Measurements from ENCODE around the gene ERGIC2. TPM values are rescaled to one million over a fixed set of nuclear protein-coding genes. Genes with fewer than 3 reads are reported as not detected.

The ERGIC2 gene
- total RNA-seq, 1 donor from 2014 or later: 31.5 TPM

GRCh38 chr12:29414368-29414767, 33.4 kb upstream of the ERGIC2 start:
- TF ChIP-seq CTCF (IDR thresholded peaks at IDR 0.05; ENCODE audit: partially characterized antibody, unreplicated experiment): no peak
- H3K36me3 Mint-ChIP-seq (ENCODE audit: unreplicated experiment): peaks cover 8% of the 10 kb centered on the region
- no peaks in the 10 kb centered on the region for H3K27me3 Mint-ChIP-seq (ENCODE audit: unreplicated experiment)
- DNase-seq: no peak
- H3K4me1 Mint-ChIP-seq (ENCODE audit: low read depth, unreplicated experiment): no peaks in the 10 kb centered on the region
- H3K9me3 Mint-ChIP-seq (ENCODE audit: unreplicated experiment): peaks cover 2% of the 10 kb centered on the region
- H3K27ac Mint-ChIP-seq (ENCODE audit: unreplicated experiment): no peak overlapping the region
- H3K4me3 Mint-ChIP-seq (ENCODE audit: unreplicated experiment): no peak overlapping the region

- H3K36me3 Mint-ChIP-seq (ENCODE audit: unreplicated experiment): no peaks in the 10 kb centered on the region
- DNase-seq: no peak
- no peaks in the 10 kb centered on the region for H3K27me3 Mint-ChIP-seq (ENCODE audit: unreplicated experiment)
- TF ChIP-seq CTCF (IDR thresholded peaks at IDR 0.05; ENCODE audit: partially characterized antibody, unreplicated experiment): no peak
- no peak overlapping the region for H3K4me3 Mint-ChIP-seq (ENCODE audit: unreplicated experiment)
- no peaks in the 10 kb centered on the region for H3K4me1 Mint-ChIP-seq (ENCODE audit: low read depth, unreplicated experiment)
- no peak overlapping the region for H3K27ac Mint-ChIP-seq (ENCODE audit: unreplicated experiment)
- H3K9me3 Mint-ChIP-seq (ENCODE audit: unreplicated experiment): no peaks in the 10 kb centered on the region
These were observed 24.6 kb upstream of the ERGIC2 start for GRCh38 chr12:29405561-29405960.

GRCh38 chr12:29403991-29404390, 23.0 kb upstream of the ERGIC2 start:
- no peak for TF ChIP-seq CTCF (IDR thresholded peaks at IDR 0.05; ENCODE audit: partially characterized antibody, unreplicated experiment)
- no peaks in the 10 kb centered on the region for H3K27me3 Mint-ChIP-seq (ENCODE audit: unreplicated experiment)

GRCh38 chr12:29402437-29402836, 21.5 kb upstream of the ERGIC2 start:
- no peak overlapping the region for H3K4me3 Mint-ChIP-seq (ENCODE audit: unreplicated experiment)
- H3K27ac Mint-ChIP-seq (ENCODE audit: unreplicated experiment): no peak overlapping the region
- no peak for TF ChIP-seq CTCF (IDR thresholded peaks at IDR 0.05; ENCODE audit: partially characterized antibody, unreplicated experiment)
- no peak for DNase-seq
- H3K27me3 Mint-ChIP-seq (ENCODE audit: unreplicated experiment): no peaks in the 10 kb centered on the region
- H3K36me3 Mint-ChIP-seq (ENCODE audit: unreplicated experiment): no peaks in the 10 kb centered on the region
- no peaks in the 10 kb centered on the region for H3K4me1 Mint-ChIP-seq (ENCODE audit: low read depth, unreplicated experiment)
- no peaks in the 10 kb centered on the region for H3K9me3 Mint-ChIP-seq (ENCODE audit: unreplicated experiment)

More at GRCh38 chr12:29403991-29404390, 23.0 kb upstream of the ERGIC2 start:
- Mint-ChIP-seq H3K36me3 (ENCODE audit: unreplicated experiment) (no peaks in the 10 kb centered on the region), H3K27ac (ENCODE audit: unreplicated experiment) (no peak overlapping the region), H3K4me3 (ENCODE audit: unreplicated experiment) (no peak overlapping the region), H3K9me3 (ENCODE audit: unreplicated experiment) (no peaks in the 10 kb centered on the region), H3K4me1 (ENCODE audit: low read depth, unreplicated experiment) (no peaks in the 10 kb centered on the region)
- DNase-seq: no peak

- DNase-seq: no peak
- Mint-ChIP-seq H3K9me3 (ENCODE audit: unreplicated experiment) (no peaks in the 10 kb centered on the region), H3K27me3 (ENCODE audit: unreplicated experiment) (no peaks in the 10 kb centered on the region), H3K36me3 (ENCODE audit: unreplicated experiment) (no peaks in the 10 kb centered on the region), H3K4me3 (ENCODE audit: unreplicated experiment) (no peak overlapping the region), H3K4me1 (ENCODE audit: low read depth, unreplicated experiment) (no peaks in the 10 kb centered on the region), H3K27ac (ENCODE audit: unreplicated experiment) (no peak overlapping the region)
- TF ChIP-seq CTCF (IDR thresholded peaks at IDR 0.05; ENCODE audit: partially characterized antibody, unreplicated experiment): no peak
These were observed 17.5 kb upstream of the ERGIC2 start for GRCh38 chr12:29398495-29398894.
